HG03025 (cell line): Measurements from ENCODE around the gene E2F8.

Experiments
- ATAC-seq: cut with Tn5 transposase; IDR thresholded peaks from one replicate; pipeline ENCODE4 v1.9.1; 2021; ENCODE audit warnings: mild to moderate bottlenecking, moderate library complexity; ENCODE audit not compliant: unreplicated experiment, low FRiP score

The E2F8 gene

GRCh38 chr11:19187833-19188258, 52.9 kb downstream of the E2F8 start:
- ATAC-seq, result no peak

- no peak for ATAC-seq
Observed at GRCh38 chr11:19187114-19187832, 53.5 kb downstream of the E2F8 start.

- no peak for ATAC-seq
Observed at GRCh38 chr11:19185516-19186052, 55.2 kb downstream of the E2F8 start.

- ATAC-seq, result no peak
Observed at GRCh38 chr11:19185036-19185435, 55.7 kb downstream of the E2F8 start.

GRCh38 chr11:19183646-19184045, 57.1 kb downstream of the E2F8 start:
- no peak for ATAC-seq

GRCh38 chr11:19181531-19182261, 59.0 kb downstream of the E2F8 start:
- no peak for ATAC-seq

- ATAC-seq, result no peak
Observed at GRCh38 chr11:19176629-19177186, 64.0 kb downstream of the E2F8 start.
